ENCODE results near the gene KCNIP4.

The KCNIP4 gene

DNA sequence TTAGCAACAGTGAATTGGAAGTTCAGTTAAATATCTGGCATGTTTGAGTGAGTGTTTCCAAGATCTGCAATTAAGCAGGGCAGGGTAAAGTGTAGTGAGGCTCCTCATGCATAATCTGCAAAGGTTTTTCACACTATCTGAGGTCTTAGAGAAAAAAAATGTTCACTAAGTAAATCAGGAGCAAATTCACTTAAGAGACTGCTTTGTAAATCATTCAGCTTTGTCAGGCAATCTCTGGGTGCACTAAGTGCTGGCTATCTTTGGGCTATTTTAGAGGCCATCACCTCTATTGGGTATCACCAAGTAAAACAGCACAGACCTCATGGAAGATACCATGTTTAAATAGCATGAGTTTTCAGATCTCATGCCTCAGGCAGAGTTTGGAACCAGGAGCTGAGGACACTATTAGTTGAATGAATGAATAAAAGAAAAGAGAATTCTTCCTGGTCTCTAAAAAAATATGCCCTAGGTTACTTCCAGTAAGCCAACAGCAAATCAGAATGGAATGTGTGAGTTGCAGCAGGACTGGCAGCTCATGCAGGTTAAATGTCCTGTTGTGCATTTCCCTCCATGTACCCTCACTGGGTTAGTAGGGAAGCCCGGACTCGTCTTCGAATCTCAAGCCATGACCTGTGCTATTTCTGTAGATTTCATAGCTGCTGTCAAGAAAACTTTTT is 195.3 kb downstream of the KCNIP4 start:
- DNase-seq: no peak

DNA sequence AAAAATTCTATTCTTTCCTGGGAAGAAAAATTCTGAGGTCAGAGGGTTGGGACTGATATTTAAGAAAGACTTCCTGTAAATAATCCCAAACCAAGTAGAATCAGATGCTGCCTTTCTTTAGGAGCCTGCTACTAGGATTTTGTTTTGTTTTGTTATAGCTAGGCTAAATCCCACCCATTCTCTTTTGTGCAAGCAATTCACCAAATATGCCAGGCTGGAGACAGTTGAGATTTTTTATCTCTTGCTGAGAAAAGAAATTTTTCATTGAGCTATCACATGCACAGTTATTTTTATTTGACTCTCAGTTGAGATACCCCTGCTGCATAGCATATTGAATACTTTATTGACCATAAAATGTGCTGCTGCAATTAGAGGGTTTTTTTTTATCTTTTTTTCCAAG is 196.0 kb downstream of the KCNIP4 start:
- DNase-seq: no peak

DNA sequence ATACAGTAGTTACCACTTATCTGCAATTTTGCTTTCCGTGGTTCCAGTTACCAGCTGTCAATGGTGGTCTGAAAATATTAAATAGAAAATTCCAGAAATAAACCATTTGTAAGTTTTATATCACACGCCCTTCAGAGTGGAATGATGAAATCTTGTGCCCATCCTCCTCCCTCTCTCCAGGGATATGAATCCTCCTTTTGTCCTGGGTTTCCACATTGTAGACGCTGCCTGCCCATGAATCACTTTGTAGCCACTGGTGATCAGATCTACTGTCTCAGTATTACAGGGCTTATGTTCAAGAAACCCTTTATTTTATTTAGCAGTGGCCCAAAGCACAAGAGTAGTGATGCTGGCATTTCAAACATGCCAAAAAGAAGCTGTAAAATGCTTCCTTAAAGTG is 198.6 kb downstream of the KCNIP4 start:
- DNase-seq: no peak

DNA sequence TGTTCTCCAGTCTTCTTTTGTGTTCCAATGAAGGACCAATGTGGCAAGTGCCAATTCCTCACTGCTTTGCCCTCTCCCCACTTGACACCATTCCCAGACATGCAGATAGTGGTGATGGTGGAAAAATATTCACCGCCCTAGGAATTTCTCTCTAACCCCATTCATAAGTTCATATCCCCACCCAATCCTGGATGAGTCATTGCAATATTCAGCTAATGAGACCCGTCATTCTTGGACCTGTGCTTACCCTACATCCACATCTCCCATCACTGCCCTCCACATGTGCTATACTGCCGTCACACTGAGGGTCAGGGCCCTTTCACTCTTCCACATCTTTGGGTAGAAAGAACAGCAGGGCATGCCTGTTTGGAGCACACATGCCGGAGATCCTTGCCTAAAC is 199.2 kb downstream of the KCNIP4 start:
- no peak for DNase-seq

DNA sequence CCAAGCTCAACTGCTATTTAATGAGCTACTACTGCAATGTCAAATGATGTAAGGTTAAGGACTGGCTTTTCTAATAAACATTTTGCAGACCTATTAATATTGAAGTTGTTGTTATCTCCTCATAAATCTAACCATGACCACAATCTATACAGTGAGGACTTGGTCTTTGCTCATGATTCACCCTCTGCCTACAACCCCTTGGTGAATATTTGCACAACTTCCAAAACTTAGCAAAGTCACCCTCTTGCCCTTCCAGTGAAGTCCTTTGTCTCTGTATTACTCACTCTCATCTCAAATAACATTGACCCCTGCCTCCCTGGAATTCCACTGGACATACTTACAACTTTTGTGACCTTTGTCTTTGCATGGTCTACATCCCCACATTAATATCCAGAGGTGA is 204.5 kb downstream of the KCNIP4 start:
- no peak for DNase-seq

DNA sequence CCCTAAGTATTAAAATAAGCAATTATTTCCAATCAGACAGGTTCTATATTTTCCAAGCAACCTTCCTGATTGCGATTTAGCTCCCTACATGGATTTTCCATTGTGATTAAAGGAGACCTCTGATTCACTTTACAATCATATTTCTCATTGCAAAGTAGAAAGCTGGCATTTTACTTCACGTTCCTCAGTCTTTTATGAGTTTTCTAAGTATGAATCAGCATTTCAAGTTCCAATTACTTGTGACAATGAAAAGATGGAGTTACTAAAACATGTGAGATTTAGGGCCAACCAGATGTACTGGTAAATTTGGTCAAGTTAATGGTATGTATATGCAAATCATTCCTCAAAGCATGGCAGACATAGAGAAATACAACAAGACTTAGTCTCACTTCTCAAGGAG is 206.2 kb downstream of the KCNIP4 start:
- no peak for DNase-seq

DNA sequence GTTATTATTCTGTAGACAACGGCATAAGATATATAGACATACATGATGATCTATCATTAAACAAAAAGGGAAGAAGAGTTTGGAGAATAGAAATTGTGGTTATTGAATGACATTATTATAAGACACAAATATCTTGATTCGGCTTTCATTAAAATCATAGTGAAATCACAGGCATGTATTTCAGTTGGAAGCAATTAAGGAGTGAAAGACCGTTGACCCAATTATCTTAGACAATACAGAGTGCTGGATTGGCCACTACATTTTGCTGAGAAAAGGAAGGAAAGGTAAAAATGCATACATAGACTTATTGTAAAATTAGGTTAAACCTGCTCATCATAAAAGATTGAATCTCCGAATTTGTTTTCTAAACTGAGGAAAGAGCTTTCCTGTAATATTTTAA is 209.8 kb downstream of the KCNIP4 start:
- no peak for DNase-seq

DNA sequence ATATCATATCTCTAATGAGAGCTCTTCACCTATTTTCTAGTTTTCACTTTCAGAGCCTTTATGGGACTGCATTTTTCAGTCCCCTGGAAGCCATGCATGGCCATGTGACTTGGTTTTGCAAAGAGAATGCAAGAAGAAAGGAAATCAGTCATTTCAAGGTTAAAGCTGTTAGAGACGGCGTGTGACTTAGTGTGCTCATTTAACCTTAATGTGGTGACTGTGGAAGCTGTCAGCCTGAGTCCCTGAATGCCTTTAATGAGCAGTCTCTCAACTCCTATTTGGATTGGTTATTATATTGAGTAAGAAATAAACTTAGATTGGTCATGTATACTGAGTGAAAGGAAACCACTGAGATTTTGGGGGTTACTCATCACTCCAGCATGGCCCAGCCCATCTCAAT is 212.7 kb downstream of the KCNIP4 start:
- no peak for DNase-seq

DNA sequence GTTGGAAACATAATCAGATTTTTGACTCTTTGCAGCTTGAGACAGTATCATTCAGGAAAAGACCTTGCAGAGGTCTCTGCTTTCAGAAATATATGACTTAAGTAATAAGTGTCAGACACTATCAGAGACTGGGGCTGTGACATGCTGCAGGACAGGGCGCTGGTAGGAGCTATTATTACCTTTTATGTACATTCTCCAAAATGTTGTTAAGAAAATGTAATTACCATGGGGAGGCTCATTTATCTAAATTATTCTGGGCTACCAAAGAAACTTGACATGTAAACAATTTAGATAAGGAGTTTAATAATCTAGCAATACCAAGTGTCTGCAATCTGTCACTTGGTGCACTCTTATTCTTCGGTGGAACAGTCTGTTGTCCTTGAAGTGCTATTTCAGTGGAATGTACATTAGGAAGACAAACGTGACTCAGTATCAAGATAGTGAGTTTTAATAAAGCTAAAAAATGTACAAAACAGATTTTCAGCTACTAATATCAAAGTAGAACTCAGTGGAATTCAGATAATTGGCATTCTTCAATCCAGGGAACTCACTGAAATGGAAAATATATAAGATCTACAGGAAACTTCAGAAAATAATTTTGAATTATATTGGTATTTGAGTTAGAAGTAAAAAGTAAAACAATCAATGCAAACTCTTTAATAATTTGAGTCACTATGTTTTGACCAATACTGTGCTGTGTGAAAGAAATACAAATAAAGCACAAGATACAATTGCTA is 214.5 kb downstream of the KCNIP4 start:
- DNase-seq: no peak

DNA sequence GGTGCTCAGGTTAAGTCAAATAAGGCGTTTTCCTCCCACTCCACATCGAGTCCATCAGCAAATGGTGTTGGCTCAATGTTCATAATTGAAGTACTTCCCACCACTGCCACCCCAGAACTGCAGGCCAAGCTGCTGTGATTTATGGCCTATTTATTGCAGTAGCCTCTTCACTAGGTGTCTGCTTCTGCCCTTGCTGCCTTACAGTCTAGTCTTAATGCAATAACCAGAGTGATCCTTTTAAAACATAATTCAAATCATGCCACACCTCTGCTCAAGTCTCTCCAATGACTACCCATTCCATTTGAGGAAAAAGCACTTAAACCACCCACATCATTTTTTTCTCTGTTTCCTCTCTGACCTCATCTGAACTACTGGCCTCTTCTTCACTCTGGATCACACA is 220.3 kb downstream of the KCNIP4 start:
- no peak for DNase-seq

DNA sequence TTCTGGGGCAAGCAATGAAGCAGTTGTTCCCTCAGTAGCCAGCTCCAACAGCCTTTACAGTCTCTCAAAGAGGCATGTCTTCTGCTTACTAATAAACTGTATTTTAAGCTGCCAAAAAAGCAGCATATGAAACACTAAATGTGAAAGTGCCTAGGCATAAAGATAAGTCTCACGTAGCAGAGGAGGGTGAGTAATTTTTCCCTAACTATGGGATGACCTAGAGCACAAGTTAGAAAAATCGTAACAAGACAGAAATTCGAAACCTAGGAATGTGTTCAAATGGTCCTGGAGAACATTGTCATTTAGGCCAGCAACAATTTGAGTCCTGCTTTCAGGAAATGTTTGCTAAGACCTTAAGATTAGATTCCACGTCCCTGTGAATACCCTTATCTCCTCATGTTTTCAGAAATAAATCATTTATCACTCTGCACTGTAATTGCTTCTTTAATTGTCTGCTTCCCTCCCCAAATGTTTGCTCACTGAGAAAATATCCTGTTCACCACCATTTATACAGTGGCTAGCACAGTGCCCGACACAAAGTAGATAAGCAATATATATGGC is 222.2 kb downstream of the KCNIP4 start:
- DNase-seq: no peak

DNA sequence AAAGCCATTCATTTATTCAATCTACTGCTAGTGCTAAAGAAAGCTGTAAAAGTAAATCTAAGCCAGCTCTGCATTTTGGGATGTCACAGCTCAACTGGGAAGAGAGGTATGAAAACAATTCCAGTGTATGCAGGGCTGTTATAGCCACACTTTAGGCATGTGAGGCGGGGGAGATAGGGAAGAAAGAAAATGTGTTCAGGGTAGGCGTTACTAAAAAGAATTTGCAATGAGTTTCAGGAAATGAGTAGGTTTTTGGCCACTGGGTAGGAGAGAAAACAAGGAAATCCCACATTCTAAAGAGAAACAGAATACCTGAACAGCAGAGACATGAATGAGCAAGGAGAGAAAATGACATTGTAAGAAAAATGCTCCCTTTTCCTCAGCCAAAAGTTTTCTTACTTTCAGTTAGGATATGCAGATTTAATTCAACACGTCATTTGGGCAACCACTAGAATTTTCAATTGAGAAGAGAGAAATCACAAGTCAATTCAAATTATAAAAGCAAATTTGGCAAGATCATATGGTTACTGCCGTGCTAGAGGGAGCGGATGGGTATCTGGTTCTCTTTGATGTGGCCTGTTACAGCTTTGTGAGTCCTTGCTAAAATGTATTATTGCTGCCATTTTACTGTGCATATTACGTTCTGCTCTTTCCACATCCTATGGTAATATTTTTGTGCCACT is 226.3 kb downstream of the KCNIP4 start:
- DNase-seq: no peak

DNA sequence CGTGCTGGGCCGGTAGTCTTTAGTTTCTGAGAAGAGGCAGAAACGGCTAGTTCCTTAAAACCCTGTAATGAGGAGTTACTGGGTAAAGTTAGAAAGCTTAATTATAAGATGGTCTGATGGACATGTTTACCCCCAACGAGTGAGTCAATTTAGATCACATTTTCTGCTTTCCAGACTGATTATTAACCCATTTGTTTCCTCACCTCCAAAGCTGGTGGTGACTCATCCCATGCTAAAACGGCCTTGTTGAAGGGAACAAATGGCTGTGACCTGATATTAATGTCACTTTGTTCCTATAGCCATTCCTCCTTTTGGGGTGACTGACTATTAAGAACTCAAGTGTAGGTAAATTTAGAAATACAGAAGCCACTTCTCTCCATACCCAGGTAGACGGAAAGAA is 232.0 kb downstream of the KCNIP4 start:
- DNase-seq: no peak

DNA sequence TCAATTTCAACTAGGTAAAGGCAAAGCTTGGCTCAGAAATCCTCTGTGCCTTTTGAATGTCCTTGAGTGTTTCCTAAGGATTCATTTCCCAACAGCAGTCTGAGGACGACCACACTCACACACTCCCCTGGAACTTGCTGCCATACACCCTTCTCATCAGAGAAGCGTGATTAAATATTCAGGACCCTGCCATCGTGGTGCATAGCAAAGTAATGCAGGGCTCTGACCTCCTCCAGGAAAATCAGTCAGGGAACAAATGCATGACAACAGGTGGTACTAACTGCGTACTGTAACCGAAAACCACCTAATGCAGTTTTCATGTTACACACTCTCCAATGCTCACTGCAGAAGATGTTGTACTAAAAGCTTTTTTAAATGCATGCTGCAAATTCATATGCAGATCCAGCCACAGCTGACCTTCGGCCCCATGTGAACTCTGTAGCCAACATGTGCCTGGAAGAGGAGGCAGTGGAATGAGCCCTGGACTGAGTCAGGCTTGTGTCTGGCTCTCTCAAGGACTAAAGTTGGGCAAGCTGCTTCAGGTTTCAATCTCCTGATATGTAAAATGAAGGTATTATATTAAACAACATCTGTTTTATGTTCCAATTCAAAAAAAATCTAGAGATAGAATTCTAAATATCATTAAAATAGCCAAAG is 238.3 kb downstream of the KCNIP4 start:
- no peak for DNase-seq

DNA sequence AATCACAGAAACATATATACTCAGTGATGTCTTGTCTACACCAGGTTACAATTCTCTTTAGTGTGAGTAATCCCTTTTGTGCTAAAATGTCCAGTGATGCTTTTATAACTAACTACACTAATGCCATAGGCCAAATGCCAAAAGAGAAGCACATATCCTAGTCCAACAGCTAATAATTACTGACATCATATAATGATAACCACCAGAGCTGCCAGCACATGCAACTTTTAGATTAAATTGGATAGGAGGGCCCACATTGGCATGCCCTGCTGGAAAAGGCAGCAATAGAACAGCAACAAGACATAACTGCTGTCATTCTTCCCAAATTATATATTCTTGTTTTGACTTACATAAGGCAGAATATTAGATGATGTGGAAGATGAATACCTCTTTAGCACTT is 238.8 kb downstream of the KCNIP4 start:
- no peak for DNase-seq

DNA sequence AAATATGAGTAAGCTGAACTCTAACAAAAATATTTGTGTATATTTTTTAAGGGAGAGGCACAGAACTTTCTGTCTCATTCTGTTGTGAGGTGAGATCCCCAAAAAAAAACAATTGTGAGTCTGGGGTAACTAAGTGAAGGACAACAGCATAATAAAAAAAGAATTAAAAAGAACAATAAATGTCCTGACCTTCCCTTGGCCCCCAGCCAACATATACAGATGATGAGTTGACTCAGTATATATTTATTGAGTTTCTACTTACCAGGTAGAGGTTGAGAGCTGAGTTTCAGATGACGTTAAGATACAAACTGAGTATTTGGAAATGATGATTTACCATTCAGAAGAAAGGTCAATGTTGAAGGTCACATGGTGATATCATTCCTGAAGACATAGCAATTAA is 239.5 kb downstream of the KCNIP4 start:
- no peak for DNase-seq

DNA sequence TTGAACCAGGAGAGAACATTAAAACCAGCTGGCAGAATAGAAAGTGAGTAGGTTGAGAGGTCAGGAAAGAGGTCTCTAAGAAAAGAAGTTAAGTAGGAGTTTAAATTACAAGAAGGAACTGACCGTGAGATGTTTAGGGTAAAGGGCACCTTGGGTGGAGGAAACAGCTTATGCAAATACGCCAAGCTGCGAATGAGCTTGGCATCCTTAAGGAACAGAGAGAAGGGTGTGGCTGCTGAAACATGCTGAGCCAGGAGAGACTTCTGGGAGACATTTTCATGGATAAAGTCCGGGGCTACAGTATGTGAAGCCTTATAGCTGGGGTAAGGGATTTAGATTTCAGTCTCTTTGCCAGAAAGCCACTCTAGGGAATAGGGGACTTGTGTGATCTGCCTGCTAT is 249.1 kb downstream of the KCNIP4 start:
- DNase-seq: no peak

DNA sequence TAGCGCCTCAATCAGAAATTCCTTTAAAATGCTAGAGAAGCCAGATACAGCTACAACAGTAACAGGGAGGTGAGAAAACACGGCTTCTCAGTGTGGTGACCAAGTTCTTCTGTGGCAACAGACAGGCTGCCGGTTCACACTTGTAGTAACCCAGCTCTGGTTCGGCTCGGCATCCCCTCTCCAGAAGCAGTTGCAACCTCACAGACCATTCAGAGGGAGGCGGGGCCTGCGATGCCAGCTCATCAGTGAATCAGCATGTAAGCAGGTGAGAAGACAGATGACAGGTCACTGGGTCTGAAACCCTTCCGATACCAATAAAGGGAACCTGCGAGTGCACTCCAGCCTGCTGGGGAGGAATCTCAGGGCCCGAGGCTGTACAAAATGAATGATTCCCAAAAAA is 251.0 kb downstream of the KCNIP4 start:
- peak; percentile 54 for DNase-seq

DNA sequence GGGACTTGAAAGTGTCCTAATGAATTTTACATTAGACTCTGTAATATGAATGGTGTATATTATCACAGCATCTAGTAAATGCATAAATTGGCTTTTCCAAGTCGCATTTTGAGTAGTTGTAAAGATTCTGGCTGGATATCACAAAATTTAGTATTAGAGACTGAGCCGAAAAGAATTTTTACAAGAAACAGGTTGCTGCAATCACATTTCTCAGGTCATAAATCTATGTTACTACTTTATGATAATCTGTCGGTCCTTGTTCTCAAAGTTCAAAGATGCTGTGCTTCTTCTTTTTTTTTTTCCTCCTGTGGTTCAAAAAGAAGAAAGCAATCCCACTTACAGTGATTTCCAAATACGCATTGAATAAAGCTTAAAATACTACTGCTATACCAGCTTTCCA is 253.4 kb downstream of the KCNIP4 start:
- DNase-seq: no peak

DNA sequence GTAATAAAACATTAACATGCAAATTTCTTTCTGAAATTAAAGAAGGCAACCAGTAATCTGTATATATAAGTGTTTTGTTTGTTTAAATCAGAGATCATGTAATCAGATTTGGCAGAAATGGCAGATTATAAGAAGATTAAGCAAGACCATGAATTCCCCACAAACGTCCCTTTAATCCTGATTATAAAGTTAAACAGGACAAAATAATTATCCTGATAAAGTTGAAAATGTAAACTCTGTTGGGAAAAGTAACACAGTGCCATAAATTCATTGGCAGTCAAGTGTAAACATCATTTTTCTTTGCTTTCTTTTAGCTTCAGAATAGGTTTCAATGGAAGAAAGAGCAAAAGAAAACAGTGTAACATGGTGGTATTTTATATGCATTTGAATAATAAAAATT is 256.3 kb downstream of the KCNIP4 start:
- DNase-seq: no peak

DNA sequence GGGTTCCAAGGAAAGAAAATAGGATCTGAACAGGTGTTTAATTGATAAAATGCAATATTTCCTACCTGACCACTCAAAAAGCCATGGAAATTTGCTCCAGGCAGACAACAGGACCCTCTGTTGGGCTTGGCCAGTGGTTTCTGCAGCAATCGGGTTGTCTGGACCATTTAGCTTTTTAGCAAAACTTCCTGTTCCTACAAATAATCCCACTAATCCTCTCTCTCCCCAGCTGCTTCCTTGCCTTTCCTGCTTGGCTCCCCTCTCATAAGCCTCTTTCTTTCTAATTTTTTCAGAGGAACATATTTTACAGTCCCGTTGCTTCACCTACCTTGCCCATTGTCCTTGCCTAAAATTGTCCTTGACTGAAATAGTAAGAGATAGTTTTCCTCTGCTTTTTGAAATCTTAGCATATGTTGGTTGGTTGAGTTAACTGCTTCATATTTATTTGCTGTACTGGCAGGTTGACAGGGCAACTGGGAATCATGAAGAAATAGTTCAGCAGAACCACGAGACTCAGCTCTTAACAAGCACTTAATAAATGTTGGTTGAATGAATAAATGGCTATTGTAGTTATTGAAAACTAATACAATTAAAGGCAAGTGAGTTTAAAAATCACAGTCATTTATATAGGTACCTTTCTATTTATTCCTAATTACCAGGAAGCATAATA is 259.8 kb downstream of the KCNIP4 start:
- no peak for DNase-seq

DNA sequence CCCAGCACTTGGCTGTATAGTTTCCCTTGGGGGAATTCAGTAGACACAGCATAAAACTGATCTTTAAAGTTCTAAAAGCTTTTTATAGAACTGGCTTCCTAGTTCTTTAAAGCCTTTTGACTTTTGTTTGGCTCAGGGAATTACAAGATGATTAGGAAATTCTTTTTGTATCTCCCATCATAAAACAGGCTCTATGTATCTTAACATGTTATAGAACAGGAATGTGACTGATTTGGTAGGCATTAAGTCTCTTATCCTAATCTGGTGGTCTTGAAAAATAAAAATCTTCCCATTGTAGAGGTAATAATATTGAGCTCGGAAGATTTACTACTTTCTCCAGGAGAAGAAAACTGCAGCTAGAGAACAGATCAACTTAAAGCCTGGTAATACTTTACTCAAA is 262.7 kb downstream of the KCNIP4 start:
- no peak for DNase-seq

DNA sequence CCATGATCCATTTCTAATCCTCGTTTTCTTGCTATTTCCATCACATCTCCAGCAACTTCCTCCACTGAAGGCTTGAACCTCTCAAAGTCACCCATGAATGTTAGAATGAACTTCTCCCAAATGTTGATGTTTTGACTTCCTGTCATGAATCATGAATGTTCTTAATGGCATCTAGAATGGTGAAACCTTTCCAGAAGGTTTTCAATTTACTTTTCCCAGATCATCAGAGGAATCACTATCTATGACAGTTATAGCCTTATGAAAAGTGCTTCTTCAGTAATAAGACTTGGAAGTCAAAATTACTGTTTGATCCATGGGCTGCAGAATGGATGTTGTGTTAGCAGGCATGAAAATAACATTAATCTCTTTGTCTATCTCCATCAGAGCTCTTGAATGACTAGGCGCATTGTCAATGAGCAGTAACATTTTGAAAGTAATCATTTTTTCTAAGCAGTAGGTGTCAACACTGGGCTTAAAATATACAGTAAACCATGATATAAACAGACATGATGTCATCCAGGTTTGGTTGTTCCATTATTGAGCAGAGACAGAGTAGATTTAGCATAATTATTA is 268.2 kb downstream of the KCNIP4 start:
- DNase-seq: no peak

Measured in kidney glomerular epithelial cell (primary cell).